GM10266 (cell line): ENCODE results near the gene INSM1.
A peak's percentile ranks its signal among the peaks of the same experiment; 100 is the strongest.

Experiments
- DNase-seq: peaks from one replicate; pipeline ENCODE4 v3.0.0; 2012; ENCODE audit errors: extremely low spot score
- TF ChIP-seq, protein P1 (sequence below): IDR thresholded peaks from 2 replicates; pipeline ENCODE4 v1.5.1; 2012; ENCODE audit warnings: mild to moderate bottlenecking, low read depth; ENCODE audit not compliant: control insufficient read depth, insufficient read depth; ENCODE audit errors: missing control alignments

INSM1 gene

DNA sequence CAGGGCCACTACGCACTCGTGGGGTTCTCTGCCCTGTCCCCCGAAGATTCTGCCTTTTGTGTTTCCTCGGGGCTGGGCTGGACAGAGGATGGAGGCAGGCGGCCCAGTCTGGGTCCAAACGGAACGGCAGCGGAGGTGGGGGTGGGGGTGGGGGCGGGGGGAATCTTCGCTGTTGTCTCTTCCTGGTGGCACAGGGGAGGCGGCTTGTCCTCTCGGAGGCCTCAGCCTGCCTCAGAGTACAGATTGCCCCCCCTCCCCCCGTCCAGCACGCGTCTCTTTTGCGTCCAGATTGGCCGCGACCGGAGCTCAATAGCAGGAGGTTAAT, 1.4 kb upstream of the INSM1 start:
- DNase-seq = no peak

DNA sequence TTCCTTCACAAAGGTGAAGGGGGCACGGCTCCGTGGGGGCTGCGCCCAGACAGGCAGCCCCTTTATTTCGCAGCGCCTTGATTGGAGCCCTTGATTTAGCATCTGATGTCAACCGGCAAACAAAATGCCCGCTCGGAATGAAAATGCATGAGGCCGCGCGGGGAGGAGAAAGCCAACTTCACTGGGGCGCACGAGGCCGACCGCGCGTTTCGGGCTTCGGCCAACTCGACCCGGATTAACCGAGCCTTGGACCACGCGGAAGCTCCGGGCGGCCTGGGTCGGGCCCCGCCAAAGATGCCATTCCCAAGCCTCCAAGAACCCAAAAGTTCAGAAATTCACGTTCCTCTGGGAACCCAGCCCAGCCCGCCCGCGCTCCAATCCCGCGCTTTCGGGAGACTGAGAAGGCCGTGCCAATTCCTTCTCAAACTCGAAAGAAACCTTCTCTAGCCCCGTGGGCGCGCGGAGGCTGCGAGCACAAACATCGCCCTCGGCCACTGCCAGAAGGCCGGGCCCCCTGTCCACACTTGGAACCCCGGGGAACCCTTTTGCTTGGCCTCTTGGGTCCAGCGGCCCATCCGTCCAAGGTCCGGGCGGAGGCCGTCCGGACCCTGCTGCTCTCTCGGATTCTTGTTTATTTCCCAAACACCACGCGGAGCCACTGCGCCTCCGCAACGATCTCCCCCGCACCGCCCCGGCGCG, 879 bp upstream of the INSM1 start:
- TF ChIP-seq, protein P1, sequence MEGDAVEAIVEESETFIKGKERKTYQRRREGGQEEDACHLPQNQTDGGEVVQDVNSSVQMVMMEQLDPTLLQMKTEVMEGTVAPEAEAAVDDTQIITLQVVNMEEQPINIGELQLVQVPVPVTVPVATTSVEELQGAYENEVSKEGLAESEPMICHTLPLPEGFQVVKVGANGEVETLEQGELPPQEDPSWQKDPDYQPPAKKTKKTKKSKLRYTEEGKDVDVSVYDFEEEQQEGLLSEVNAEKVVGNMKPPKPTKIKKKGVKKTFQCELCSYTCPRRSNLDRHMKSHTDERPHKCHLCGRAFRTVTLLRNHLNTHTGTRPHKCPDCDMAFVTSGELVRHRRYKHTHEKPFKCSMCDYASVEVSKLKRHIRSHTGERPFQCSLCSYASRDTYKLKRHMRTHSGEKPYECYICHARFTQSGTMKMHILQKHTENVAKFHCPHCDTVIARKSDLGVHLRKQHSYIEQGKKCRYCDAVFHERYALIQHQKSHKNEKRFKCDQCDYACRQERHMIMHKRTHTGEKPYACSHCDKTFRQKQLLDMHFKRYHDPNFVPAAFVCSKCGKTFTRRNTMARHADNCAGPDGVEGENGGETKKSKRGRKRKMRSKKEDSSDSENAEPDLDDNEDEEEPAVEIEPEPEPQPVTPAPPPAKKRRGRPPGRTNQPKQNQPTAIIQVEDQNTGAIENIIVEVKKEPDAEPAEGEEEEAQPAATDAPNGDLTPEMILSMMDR = no peak
- peak; percentile 56 for DNase-seq

More for the DNA sequence above, 1.4 kb upstream of the INSM1 start:
- TF ChIP-seq, protein P1 = no peak

DNA sequence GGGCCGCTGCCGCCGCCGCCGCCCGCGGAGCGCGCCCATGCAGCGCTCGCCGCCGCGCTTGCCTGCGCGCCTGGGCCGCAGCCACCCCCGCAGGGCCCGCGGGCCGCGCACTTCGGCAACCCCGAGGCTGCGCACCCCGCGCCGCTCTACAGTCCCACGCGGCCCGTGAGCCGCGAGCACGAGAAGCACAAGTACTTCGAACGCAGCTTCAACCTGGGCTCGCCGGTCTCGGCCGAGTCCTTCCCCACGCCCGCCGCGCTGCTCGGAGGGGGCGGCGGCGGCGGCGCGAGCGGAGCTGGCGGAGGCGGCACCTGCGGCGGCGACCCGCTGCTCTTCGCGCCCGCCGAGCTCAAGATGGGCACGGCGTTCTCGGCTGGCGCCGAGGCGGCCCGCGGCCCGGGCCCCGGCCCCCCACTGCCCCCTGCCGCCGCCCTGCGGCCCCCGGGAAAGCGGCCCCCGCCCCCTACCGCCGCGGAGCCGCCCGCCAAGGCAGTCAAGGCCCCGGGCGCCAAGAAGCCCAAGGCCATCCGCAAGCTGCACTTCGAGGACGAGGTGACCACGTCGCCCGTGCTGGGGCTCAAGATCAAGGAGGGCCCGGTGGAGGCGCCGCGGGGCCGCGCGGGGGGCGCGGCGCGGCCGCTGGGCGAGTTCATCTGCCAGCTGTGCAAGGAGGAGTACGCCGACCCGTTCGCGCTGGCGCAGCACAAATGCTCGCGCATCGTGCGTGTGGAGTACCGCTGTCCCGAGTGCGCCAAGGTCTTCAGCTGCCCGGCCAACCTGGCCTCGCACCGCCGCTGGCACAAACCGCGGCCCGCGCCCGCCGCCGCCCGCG, 730 bp downstream of the INSM1 start:
- TF ChIP-seq, protein P1 = no peak
- DNase-seq = peak; percentile 64

DNA sequence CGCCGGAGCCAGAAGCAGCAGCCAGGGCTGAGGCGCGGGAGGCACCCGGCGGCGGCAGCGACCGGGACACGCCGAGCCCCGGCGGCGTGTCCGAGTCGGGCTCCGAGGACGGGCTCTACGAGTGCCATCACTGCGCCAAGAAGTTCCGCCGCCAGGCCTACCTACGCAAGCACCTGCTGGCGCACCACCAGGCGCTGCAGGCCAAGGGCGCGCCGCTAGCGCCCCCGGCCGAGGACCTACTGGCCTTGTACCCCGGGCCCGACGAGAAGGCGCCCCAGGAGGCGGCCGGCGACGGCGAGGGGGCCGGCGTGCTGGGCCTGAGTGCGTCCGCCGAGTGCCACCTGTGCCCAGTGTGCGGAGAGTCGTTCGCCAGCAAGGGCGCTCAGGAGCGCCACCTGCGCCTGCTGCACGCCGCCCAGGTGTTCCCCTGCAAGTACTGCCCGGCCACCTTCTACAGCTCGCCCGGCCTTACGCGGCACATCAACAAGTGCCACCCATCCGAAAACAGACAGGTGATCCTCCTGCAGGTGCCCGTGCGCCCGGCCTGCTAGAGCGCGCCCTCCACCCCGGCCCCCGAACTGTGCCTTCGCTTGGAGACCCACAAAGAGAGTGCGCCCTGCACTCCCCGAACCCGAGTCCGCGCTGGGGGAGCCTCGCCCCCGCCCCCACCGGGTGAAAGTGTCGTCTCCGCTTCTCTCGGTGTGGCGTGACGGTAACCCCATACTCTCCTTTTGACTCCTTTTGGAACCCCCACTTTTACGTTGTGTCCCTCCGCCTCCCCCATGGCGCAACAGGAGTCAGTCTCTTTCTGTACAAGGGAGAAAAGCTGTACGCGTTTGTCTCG, 1.6 kb downstream of the INSM1 start:
- TF ChIP-seq, protein P1 = peak; percentile 17
- DNase-seq = peak; percentile 44

DNA sequence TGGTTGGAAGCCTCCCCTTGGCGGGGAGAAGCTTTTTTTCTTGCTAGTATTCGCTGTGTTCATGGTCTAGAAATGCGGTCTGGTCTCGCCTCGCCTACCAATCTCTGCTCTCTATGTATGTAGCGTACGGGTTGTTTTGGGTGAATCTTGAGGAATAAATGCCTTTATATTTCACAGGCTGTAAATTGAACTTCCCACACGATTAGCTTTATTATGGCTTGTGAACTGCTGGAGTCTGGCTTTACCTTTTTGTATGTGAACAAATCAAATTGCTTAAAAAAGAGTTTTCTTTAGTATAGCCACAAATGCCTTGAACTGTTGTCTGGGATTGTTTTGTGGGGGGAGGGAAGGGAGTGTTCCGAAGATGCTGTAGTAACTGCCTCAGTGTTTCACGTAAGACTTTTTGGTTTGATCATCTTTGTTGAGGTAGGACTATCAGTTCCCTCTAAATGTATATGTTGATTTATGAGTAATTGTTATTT, 2.2 kb downstream of the INSM1 start:
- no peak for DNase-seq

DNA sequence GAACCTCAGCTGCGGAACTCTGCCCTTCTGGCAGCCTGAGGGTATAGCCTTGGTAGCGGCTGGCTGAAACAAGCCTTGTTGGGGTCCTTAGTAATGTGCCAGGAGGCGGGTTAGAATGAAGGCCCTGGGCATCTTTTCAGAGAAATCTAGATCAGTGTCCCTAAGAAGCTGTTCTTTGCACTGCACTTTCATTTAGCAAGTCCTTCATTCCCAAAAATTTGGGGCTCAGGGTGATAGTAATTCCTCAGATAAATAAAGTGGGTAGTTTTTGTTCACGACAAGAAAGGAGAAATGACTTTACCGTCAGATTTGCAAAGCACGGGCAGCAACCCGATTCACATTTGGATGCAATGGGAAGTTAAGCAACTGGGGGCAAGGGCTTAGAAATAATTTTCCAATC, 3.2 kb downstream of the INSM1 start:
- no peak for DNase-seq
- TF ChIP-seq, protein P1 = no peak

More for the DNA sequence above, 2.2 kb downstream of the INSM1 start:
- TF ChIP-seq, protein P1 = no peak
